ENCODE measurements around the gene MAGI2.

Gene MAGI2

DNA sequence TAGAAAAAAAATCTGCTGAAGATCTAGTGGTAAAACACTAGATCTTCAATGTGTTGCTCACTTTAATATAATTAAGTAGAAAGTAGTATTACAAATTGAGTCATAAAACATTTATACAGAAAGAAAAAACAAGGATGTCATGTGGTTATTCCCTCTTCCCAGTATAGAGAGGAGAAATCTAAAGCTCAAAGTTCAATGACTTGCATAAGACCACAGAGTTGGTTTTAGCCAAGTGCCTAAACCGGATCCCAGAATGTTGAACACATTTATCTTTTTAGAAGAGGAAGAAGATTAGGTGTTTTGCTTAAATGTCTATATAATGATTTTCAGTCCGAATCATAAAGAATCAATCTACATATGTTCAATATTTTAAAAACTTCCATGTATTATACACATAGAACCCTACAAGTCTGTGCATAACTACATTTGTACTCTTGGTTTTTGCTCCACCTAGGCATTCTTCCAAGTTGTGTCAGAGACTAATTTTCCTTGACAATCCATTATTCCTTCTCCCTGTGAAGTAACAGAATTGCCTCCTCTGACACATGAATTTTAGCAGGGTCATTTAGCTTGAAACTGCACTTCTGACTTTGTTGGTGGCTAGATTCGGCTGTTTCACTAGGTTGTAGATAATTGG is 389.2 kb downstream of the MAGI2 start:
- Histone ChIP-seq H4K20me1 (ENCODE audit: control insufficient read depth, insufficient read depth, low read depth, low read length) (no peaks in the 10 kb centered on the region), H3K27ac (ENCODE audit: low read depth, low read length) (no peak overlapping the region), H3K9me3 (ENCODE audit: control insufficient read depth, insufficient read depth, low read length) (no peaks in the 10 kb centered on the region), H3K27me3 (ENCODE audit: control insufficient read depth, low read length) (no peaks in the 10 kb centered on the region), H3K4me2 (ENCODE audit: low read length) (no peak overlapping the region), H3K4me3 (ENCODE audit: low read length) (no peak overlapping the region), H3F3A (ENCODE audit: control insufficient read depth, insufficient read depth) (no peaks in the 10 kb centered on the region), H3K9me2 (replicated peaks; ENCODE audit: control insufficient read depth, low read length) (0 out of 2 replicates have a peak, but pooled peaks cover 2% of the 10 kb centered on the region), H3K36me3 (ENCODE audit: control insufficient read depth, low read length) (no peaks in the 10 kb centered on the region), H3K79me2 (ENCODE audit: control insufficient read depth, low read length) (no peaks in the 10 kb centered on the region), H3K4me1 (ENCODE audit: control insufficient read depth, low read length) (no peaks in the 10 kb centered on the region)
- TF ChIP-seq, protein P1, sequence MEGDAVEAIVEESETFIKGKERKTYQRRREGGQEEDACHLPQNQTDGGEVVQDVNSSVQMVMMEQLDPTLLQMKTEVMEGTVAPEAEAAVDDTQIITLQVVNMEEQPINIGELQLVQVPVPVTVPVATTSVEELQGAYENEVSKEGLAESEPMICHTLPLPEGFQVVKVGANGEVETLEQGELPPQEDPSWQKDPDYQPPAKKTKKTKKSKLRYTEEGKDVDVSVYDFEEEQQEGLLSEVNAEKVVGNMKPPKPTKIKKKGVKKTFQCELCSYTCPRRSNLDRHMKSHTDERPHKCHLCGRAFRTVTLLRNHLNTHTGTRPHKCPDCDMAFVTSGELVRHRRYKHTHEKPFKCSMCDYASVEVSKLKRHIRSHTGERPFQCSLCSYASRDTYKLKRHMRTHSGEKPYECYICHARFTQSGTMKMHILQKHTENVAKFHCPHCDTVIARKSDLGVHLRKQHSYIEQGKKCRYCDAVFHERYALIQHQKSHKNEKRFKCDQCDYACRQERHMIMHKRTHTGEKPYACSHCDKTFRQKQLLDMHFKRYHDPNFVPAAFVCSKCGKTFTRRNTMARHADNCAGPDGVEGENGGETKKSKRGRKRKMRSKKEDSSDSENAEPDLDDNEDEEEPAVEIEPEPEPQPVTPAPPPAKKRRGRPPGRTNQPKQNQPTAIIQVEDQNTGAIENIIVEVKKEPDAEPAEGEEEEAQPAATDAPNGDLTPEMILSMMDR (IDR thresholded peaks at IDR 0.05; ENCODE audit: low read depth, low read length, poor library complexity, severe bottlenecking): no peak
- TF ChIP-seq EZH2phosphoT487 (IDR thresholded peaks at IDR 0.05; ENCODE audit: borderline replicate concordance, low read length): no peak

DNA sequence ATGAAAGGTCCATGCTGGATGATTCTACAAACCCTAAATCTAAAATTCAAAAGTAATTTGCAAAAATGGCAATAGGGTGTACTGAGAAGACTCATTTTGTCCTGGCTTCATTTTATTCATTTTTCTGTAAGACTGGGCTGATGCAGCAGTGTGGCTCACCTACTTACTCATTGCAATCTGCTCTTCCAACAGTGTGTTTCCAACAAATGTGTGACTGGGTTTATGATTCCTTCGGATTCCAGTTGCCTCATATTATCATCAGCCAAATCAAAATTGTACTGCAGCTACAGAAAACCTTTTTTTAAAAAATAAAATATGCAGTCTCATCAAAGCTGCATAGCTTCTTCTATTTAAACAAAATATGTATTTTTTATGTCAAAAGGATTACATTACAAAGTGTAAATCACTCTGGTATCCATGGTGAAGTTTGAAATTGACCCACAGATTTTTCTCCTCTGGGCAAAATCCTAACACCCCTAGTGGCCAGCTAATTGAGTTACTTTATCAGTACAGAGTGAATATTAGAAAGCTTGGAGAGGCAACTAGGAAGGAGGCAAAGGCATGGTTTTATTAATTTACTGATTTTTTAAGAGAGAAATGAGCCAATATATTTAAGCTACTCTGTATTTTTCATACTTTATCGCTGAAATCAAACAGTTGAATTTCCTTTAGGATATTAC is 390.3 kb downstream of the MAGI2 start:
- Histone ChIP-seq H3K27me3 (ENCODE audit: control insufficient read depth, low read length) (no peaks in the 10 kb centered on the region), H3K4me1 (ENCODE audit: control insufficient read depth, low read length) (no peaks in the 10 kb centered on the region)

DNA sequence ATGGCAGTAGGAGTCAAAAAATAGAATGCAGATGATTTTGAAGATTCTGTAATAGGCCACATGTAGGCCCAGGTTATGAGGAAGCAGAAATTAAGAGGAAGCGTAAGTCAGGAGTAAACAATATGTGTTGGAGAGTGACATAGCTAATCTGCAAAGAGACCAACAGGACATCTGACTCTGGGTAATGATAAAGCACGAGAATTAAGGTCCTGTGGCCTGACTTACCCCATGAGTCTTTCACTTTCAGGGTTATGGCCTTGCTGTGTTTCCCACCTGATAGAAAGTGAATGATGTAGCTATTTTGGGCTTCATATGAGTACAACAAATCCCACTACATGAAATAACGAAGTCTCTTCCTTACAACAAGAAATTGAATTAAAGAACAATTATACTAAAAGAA is 393.0 kb downstream of the MAGI2 start:
- no peaks in the 10 kb centered on the region for H3K36me3 ChIP-seq (ENCODE audit: control insufficient read depth, low read length)
- no peaks in the 10 kb centered on the region for H3K4me1 ChIP-seq (ENCODE audit: control insufficient read depth, low read length)
- H3K79me2 ChIP-seq (ENCODE audit: control insufficient read depth, low read length): no peaks in the 10 kb centered on the region
- no peak overlapping the region for H3K27ac ChIP-seq (ENCODE audit: low read depth, low read length)
- H3F3A ChIP-seq (ENCODE audit: control insufficient read depth, insufficient read depth): no peaks in the 10 kb centered on the region
- H4K20me1 ChIP-seq (ENCODE audit: control insufficient read depth, insufficient read depth, low read depth, low read length): no peaks in the 10 kb centered on the region
- H3K4me2 ChIP-seq (ENCODE audit: low read length): no peak overlapping the region
- TF ChIP-seq, protein P1 (IDR thresholded peaks at IDR 0.05; ENCODE audit: low read depth, low read length, poor library complexity, severe bottlenecking): no peak
- no peak for TF ChIP-seq EZH2phosphoT487 (IDR thresholded peaks at IDR 0.05; ENCODE audit: borderline replicate concordance, low read length)
- H3K9me3 ChIP-seq (ENCODE audit: control insufficient read depth, insufficient read depth, low read length): no peaks in the 10 kb centered on the region
- 0 out of 2 replicates have a peak, but pooled peaks cover 2% of the 10 kb centered on the region for H3K9me2 ChIP-seq (replicated peaks; ENCODE audit: control insufficient read depth, low read length)
- no peak overlapping the region for H3K4me3 ChIP-seq (ENCODE audit: low read length)
- no peaks in the 10 kb centered on the region for H3K27me3 ChIP-seq (ENCODE audit: control insufficient read depth, low read length)

More for the DNA sequence above, 390.3 kb downstream of the MAGI2 start:
- no peaks in the 10 kb centered on the region for H3F3A ChIP-seq (ENCODE audit: control insufficient read depth, insufficient read depth)
- H3K27ac ChIP-seq (ENCODE audit: low read depth, low read length): no peak overlapping the region
- H3K9me3 ChIP-seq (ENCODE audit: control insufficient read depth, insufficient read depth, low read length): no peaks in the 10 kb centered on the region
- 0 out of 2 replicates have a peak, but pooled peaks cover 2% of the 10 kb centered on the region for H3K9me2 ChIP-seq (replicated peaks; ENCODE audit: control insufficient read depth, low read length)
- no peaks in the 10 kb centered on the region for H3K36me3 ChIP-seq (ENCODE audit: control insufficient read depth, low read length)
- H4K20me1 ChIP-seq (ENCODE audit: control insufficient read depth, insufficient read depth, low read depth, low read length): no peaks in the 10 kb centered on the region
- no peak overlapping the region for H3K4me3 ChIP-seq (ENCODE audit: low read length)
- no peaks in the 10 kb centered on the region for H3K79me2 ChIP-seq (ENCODE audit: control insufficient read depth, low read length)
- TF ChIP-seq EZH2phosphoT487 (IDR thresholded peaks at IDR 0.05; ENCODE audit: borderline replicate concordance, low read length): no peak
- TF ChIP-seq, protein P1 (IDR thresholded peaks at IDR 0.05; ENCODE audit: low read depth, low read length, poor library complexity, severe bottlenecking): no peak
- H3K4me2 ChIP-seq (ENCODE audit: low read length): no peak overlapping the region
